HEK293T (cell line): ENCODE results near the gene NEK6.

Experiments used
- BHLHE40 ChIP-seq: fragments of 450-650 bp; IDR thresholded peaks from 2 replicates; pipeline ENCODE4 v1.6.1; 2016; ENCODE audit warnings: mild to moderate bottlenecking, moderate library complexity, borderline replicate concordance
- FOXA1 ChIP-seq: fragments of 450-650 bp; IDR thresholded peaks from 2 replicates; pipeline ENCODE4 v1.6.1; 2016; ENCODE audit warnings: mild to moderate bottlenecking
- FOXK2 ChIP-seq: fragments of 450-650 bp; IDR thresholded peaks from 2 replicates; pipeline ENCODE4 v1.6.1; 2016; ENCODE audit warnings: mild to moderate bottlenecking
- FOXM1 ChIP-seq: fragments of 450-650 bp; IDR thresholded peaks from 2 replicates; pipeline ENCODE4 v1.6.1; 2017; ENCODE audit warnings: mild to moderate bottlenecking, borderline replicate concordance
- NFRKB ChIP-seq: fragments of 450-650 bp; IDR thresholded peaks from 2 replicates; pipeline ENCODE4 v1.6.1; 2016; ENCODE audit warnings: mild to moderate bottlenecking, moderate library complexity
- SP1 ChIP-seq: fragments of 450-650 bp; IDR thresholded peaks from 2 replicates; pipeline ENCODE4 v1.6.1; 2017
- TARDBP ChIP-seq: fragments of 450-650 bp; IDR thresholded peaks from 2 replicates; pipeline ENCODE4 v1.6.1; 2016
- ZNF384 ChIP-seq: fragments of 450-650 bp; IDR thresholded peaks from 2 replicates; pipeline ENCODE4 v1.6.1; 2016
- TF ChIP-seq, protein P1 (sequence below): fragments of 450-650 bp; IDR thresholded peaks from 2 replicates; pipeline ENCODE4 v1.6.1; 2016

DNA sequence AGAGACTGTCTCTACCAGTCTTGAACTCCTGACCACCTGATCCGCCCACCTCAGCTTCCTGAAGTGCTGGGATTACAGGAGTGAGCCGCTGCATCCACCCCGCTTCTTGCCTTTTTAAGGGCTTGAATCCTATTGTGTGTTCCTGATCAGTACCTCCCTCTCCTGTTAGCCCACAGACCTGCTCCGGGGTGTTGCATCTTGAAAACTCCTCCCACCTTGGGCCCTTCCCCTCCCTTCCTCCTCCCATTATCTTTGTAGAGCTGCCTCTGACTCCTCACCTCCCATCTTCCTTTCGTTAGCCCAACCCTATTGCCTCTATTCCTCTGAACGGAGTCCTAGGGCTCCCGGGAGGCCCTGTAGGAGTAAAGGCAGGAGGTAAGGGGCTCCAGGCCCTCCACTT, 48.5 kb upstream of the NEK6 start:
- TF ChIP-seq FOXK2, result no peak
- TF ChIP-seq BHLHE40, result no peak
- no peak for TF ChIP-seq FOXM1
- TF ChIP-seq NFRKB, result no peak
- no peak for TF ChIP-seq FOXA1
- TF ChIP-seq TARDBP, result no peak
- TF ChIP-seq, protein P1, sequence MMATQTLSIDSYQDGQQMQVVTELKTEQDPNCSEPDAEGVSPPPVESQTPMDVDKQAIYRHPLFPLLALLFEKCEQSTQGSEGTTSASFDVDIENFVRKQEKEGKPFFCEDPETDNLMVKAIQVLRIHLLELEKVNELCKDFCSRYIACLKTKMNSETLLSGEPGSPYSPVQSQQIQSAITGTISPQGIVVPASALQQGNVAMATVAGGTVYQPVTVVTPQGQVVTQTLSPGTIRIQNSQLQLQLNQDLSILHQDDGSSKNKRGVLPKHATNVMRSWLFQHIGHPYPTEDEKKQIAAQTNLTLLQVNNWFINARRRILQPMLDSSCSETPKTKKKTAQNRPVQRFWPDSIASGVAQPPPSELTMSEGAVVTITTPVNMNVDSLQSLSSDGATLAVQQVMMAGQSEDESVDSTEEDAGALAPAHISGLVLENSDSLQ, result no peak
- TF ChIP-seq SP1, result no peak
- TF ChIP-seq ZNF384, result no peak
